ENCODE measurements around the gene EFNA4.

EFNA4 gene

GRCh38 chr1:155092641-155093040 lies 29.1 kb downstream of the EFNA4 start:
- H3K9me3 ChIP-seq (ENCODE audit: control insufficient read depth, insufficient read depth, low read depth, low read length): no peaks in the 10 kb centered on the region
- TF ChIP-seq SCRT2 (tag by site-specific recombination; IDR thresholded peaks at IDR 0.05) (0 out of 2 replicates have a peak, but pooled peaks have one; percentile 15), FEZF1 (tag by site-specific recombination; IDR thresholded peaks at IDR 0.05) (no peak)
- peaks cover 4% of the 10 kb centered on the region for H3K4me1 ChIP-seq (ENCODE audit: control insufficient read depth, insufficient read depth, low read length)
- ChIA-PET POLR2A (interaction anchor here (2.0 kb wide), 1 partner anchor 80 kb away, joined by 14 read pairs; the partner anchor contains the start of genes KRTCAP2 and TRIM46), CTCF (interaction anchor here (0.7 to 13.8 kb wide), 8 partner anchors 20 to 101 kb away, joined by 3 to 439 read pairs (median 20); partner anchors contain the start of genes EFNA1, KRTCAP2, SLC50A1 and TRIM46)
- H3K27ac ChIP-seq (ENCODE audit: extremely low read depth, low read depth, low read length): no peak overlapping the region
- H3K36me3 ChIP-seq (ENCODE audit: control insufficient read depth in 2 of 2, insufficient read depth in 1 of 2, low read length in 2 of 2): no peaks in the 10 kb centered on the region
- no peak overlapping the region for H3K4me3 ChIP-seq (ENCODE audit: low read depth, low read length)

- no peak overlapping the region for H3K4me3 ChIP-seq (ENCODE audit: low read depth, low read length)
- H3K36me3 ChIP-seq (ENCODE audit: control insufficient read depth in 2 of 2, insufficient read depth in 1 of 2, low read length in 2 of 2): no peaks in the 10 kb centered on the region
- CTCF ChIA-PET: interaction anchor here (0.6 to 13.8 kb wide), 4 partner anchors 9 to 472 kb away, joined by 3 to 439 read pairs (median 3); partner anchors contain the start of genes KRTCAP2 and TRIM46
- H3K9me3 ChIP-seq (ENCODE audit: control insufficient read depth, insufficient read depth, low read depth, low read length): no peaks in the 10 kb centered on the region
- H3K4me1 ChIP-seq (ENCODE audit: control insufficient read depth, insufficient read depth, low read length): peaks cover 4% of the 10 kb centered on the region; the same call in 1 of the 2 replicates
- H3K27ac ChIP-seq (ENCODE audit: extremely low read depth, low read depth, low read length): peak overlapping the region; percentile 7; the same call in 1 of the 2 replicates
- POLR2A ChIA-PET: interaction anchor here (0.6 to 1.9 kb wide), 2 partner anchors 43 to 73 kb away, joined by 3 to 7 read pairs; no protein-coding TSS in a partner anchor
- TF ChIP-seq SCRT2 (tag by site-specific recombination; IDR thresholded peaks at IDR 0.05): no peak
- no peak for TF ChIP-seq ZNF223 (tag by site-specific recombination; IDR thresholded peaks at IDR 0.05)
- TF ChIP-seq CTCF (tag by site-specific recombination; IDR thresholded peaks at IDR 0.05): peak; percentile 88
- TF ChIP-seq ZFP69B (tag by site-specific recombination; IDR thresholded peaks at IDR 0.05): 0 out of 2 replicates have a peak, but pooled peaks have one; percentile 32
- TF ChIP-seq ZBTB17 (tag by site-specific recombination; IDR thresholded peaks at IDR 0.05): peak; percentile 88
- TF ChIP-seq ZBTB10 (tag by site-specific recombination; IDR thresholded peaks at IDR 0.05): no peak
- peak; percentile 94 for TF ChIP-seq ZFHX2 (tag by site-specific recombination; conservative IDR thresholded peaks at IDR 0.05)
- TF ChIP-seq SP7 (tag by site-specific recombination; IDR thresholded peaks at IDR 0.05): peak; percentile 56
- TF ChIP-seq KLF10 (tag by site-specific recombination; IDR thresholded peaks at IDR 0.05): peak; percentile 65; the same call in 1 of the 2 replicates
- peak; percentile 88 for TF ChIP-seq PATZ1 (tag by site-specific recombination; IDR thresholded peaks at IDR 0.05)
- 0 out of 2 replicates have a peak, but pooled peaks have one; percentile 19 for TF ChIP-seq ZNF324 (tag by site-specific recombination; IDR thresholded peaks at IDR 0.05)
- TF ChIP-seq KLF17 (tag by site-specific recombination; IDR thresholded peaks at IDR 0.05): peak; percentile 95
- TF ChIP-seq EGR2 (tag by site-specific recombination; IDR thresholded peaks at IDR 0.05; ENCODE audit: low read depth): peak; percentile 91
- TF ChIP-seq ZNF623 (tag by site-specific recombination; IDR thresholded peaks at IDR 0.05): peak; percentile 52; the same call in 1 of the 2 replicates
- TF ChIP-seq ZNF600 (tag by site-specific recombination; IDR thresholded peaks at IDR 0.05): peak; percentile 77
- TF ChIP-seq ZNF513 (tag by site-specific recombination; IDR thresholded peaks at IDR 0.05): no peak
- 0 out of 2 replicates have a peak, but pooled peaks have one; percentile 44 for TF ChIP-seq ZBTB44 (tag by site-specific recombination; IDR thresholded peaks at IDR 0.05)
- TF ChIP-seq ZNF629 (tag by site-specific recombination; IDR thresholded peaks at IDR 0.05): peak; percentile 19; the same call in 1 of the 2 replicates
Measured at GRCh38 chr1:155093911-155094621, 30.5 kb downstream of the EFNA4 start.
